Eye (tissue), 1 donor: Measurements from ENCODE around the gene LIG4.

Experiments used
- DNase-seq: peaks from one replicate; pipeline ENCODE4 v3.0.0-alpha.2; 2015

LIG4 gene

GRCh38 chr13:108193806-108194205, 21.5 kb downstream of the LIG4 start:
- DNase-seq, result no peak

DNA sequence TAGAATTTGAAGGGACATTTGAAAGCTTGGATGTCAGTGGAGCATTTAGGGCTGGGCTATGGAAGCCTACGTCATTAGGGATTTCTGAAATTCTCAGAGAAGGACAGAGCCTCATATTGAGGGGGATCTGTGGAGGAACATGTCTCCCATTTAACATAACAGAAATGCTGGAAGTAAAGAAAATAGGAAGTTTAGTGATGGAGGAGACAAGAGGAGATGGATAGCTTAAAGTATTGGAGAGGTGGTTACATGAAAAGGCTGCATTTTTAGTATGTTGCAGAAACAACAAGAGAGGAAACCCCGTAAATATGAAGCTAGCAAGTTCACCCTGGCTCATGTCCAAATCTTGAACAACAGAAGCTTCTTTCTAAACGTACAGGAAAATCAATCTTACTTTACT, 24.4 kb downstream of the LIG4 start:
- no peak for DNase-seq

- no peak for DNase-seq
Observed at GRCh38 chr13:108188260-108188659, 27.1 kb downstream of the LIG4 start.

DNA sequence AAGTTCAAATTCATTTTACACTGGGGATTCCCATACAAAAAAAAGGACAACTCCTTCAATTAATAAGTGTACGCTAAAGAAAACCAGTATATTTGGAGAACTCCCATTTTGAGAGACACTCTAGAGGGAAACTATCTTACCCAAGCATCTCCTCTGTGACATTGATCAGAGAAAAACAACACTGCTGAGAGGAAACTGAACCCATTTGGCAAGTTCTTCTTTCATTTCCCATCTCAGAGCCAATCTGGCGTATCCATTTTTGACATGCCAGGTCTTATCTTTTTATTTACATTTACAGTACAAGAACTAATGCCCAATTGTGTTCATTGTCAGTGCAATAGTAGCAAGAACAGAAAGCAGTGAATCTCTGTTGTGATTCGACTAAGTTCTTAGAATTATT, 30.1 kb downstream of the LIG4 start:
- no peak for DNase-seq

- no peak for DNase-seq
Observed at GRCh38 chr13:108182652-108183051, 32.7 kb downstream of the LIG4 start.

DNA sequence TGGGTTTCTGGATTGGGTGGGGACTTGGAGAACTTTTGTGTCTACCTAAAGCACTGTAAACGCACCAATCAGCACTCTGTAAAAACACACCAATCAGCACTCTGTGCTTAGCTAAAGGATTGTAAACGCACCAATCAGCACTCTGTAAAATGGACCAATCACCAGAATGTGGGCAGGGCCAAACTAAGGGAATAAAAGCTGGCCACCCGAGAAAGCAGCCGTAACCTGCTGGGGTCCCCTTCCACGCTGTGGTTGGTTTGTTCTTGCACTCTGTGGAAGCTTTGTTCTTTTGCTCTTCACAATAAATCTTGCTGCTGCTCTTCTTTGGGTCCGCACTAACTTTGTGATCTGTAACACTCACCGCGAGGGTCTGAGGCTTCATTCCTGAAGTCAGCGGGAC, 37.3 kb downstream of the LIG4 start:
- DNase-seq, result no peak

GRCh38 chr13:108176685-108177274, 38.6 kb downstream of the LIG4 start:
- peak; percentile 12 for DNase-seq

- no peak for DNase-seq
Observed at GRCh38 chr13:108168929-108169328, 46.4 kb downstream of the LIG4 start.

DNA sequence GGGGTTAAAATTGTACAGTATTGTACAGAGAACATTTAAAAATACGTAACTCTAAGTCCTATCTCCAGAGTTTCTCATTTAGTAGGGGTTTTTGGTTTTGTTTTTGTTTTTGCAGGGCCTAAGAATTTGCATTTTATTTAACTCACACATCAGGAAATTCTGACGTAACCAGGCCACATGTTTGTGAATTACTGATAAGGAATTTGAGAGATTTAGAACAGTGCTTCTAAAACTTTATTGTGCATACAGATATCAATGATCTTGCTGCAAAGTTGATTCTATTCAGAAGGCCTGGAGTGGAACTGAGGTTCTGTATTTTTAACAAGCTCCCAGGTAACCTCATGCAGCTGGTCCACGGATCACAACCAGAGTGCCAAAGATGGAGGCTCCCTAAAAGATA, 49.3 kb downstream of the LIG4 start:
- DNase-seq, result no peak

DNA sequence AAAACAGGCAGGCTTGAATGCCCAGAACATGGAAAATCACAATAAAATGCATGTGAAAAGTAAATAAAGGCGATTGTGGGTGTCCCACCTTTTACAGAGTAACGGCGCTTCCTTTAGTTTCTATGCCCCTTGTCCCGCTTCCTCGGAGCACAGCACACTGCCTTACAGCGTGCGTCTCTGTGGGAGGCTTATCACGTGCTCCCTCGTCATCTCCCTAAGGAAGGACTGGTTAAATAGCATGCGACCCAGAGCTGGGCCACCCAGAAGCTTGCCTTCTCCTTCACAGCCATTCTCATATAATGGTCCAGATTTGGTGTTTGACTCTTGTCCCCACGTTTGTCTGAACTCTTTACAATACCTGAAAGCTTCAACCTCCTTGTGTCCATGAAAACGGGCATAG, 56.6 kb downstream of the LIG4 start:
- DNase-seq, result no peak
